HG02588 (cell line): ENCODE data around the gene TNFRSF18.
"Not testable (repeated sequence)": the region's sequence is repeated elsewhere in the genome, so short reads cannot be mapped to it uniquely, and the experiment has no call there.

Experiments used
- ATAC-seq: cut with Tn5 transposase; IDR thresholded peaks from one replicate; pipeline ENCODE4 v1.9.1; 2021; ENCODE audit warnings: mild to moderate bottlenecking, moderate library complexity; ENCODE audit not compliant: unreplicated experiment

The TNFRSF18 gene

GRCh38 chr1:1206376-1206965, at the start of gene TNFRSF18:
TSS of gene TNFRSF18 (minus strand) at chr1:1206592. CDS start at chr1:1206571, 21 bp downstream.
- ATAC-seq: no peak

- ATAC-seq: no peak
These were observed 49.2 kb upstream of the TNFRSF18 start for GRCh38 chr1:1255611-1256010.

- no peak for ATAC-seq
These were observed 48.7 kb upstream of the TNFRSF18 start for GRCh38 chr1:1255078-1255477.

GRCh38 chr1:1254667-1254998, 48.2 kb upstream of the TNFRSF18 start:
- no peak for ATAC-seq

GRCh38 chr1:1253972-1254666, 47.7 kb upstream of the TNFRSF18 start:
- ATAC-seq: no peak

GRCh38 chr1:1253314-1253713, 46.9 kb upstream of the TNFRSF18 start:
- ATAC-seq: no peak

- no peak for ATAC-seq
These were observed 44.4 kb upstream of the TNFRSF18 start for GRCh38 chr1:1250786-1251284.

- ATAC-seq: not testable (repeated sequence)
These were observed 41.9 kb upstream of the TNFRSF18 start for GRCh38 chr1:1248009-1248913.

GRCh38 chr1:1247341-1247913, 41.0 kb upstream of the TNFRSF18 start:
- ATAC-seq: no peak

GRCh38 chr1:1246577-1247340, 40.4 kb upstream of the TNFRSF18 start, which contains the start of gene C1QTNF12:
TSS of gene C1QTNF12 (minus strand) at chr1:1246722. CDS start at chr1:1246690, 32 bp downstream.
- ATAC-seq: no peak

GRCh38 chr1:1245817-1246576, 39.6 kb upstream of the TNFRSF18 start:
- ATAC-seq: no peak

- ATAC-seq: no peak
These were observed 38.9 kb upstream of the TNFRSF18 start for GRCh38 chr1:1245178-1245816.

- no peak for ATAC-seq
These were observed 37.9 kb upstream of the TNFRSF18 start for GRCh38 chr1:1244192-1244811.

GRCh38 chr1:1243807-1244191, 37.4 kb upstream of the TNFRSF18 start:
- ATAC-seq: no peak

GRCh38 chr1:1243266-1243660, 36.9 kb upstream of the TNFRSF18 start:
- no peak for ATAC-seq

GRCh38 chr1:1242461-1243265, 36.3 kb upstream of the TNFRSF18 start:
- ATAC-seq: no peak

- ATAC-seq: no peak
These were observed 35.3 kb upstream of the TNFRSF18 start for GRCh38 chr1:1241588-1242219.
